ENCODE data around the gene HDGFL2.

The HDGFL2 gene

GRCh38 chr19:4505570-4506448 lies 33.7 kb downstream of the HDGFL2 start:
- TF ChIP-seq CTCF (conservative IDR thresholded peaks at IDR 0.05; ENCODE audit: low read depth): no peak
- peak overlapping the region; percentile 37 for H3K27ac ChIP-seq
- no peak for DNase-seq (ENCODE audit: low spot score)
- ChIA-PET CTCF (no interaction called here), POLR2A (ENCODE audit: low non-redundant PET) (no interaction called here)

GRCh38 chr19:4506449-4507149 lies 34.5 kb downstream of the HDGFL2 start:
- H3K27ac ChIP-seq: peak overlapping the region; percentile 37
- TF ChIP-seq CTCF (conservative IDR thresholded peaks at IDR 0.05; ENCODE audit: low read depth): no peak
- ChIA-PET CTCF (no interaction called here), POLR2A (ENCODE audit: low non-redundant PET) (no interaction called here)
- peak; percentile 49 for DNase-seq (ENCODE audit: low spot score)

GRCh38 chr19:4507150-4507452 lies 35.0 kb downstream of the HDGFL2 start:
- no peak for TF ChIP-seq CTCF (conservative IDR thresholded peaks at IDR 0.05; ENCODE audit: low read depth)
- POLR2A ChIA-PET (ENCODE audit: low non-redundant PET): interaction anchor here (0.6 kb wide), 1 partner anchor 45 kb away, joined by 3 read pairs; no protein-coding TSS in a partner anchor
- no peak for DNase-seq (ENCODE audit: low spot score)
- 0 out of 2 replicates have a peak overlapping the region, but pooled peaks have one; percentile 37 for H3K27ac ChIP-seq
- CTCF ChIA-PET: no interaction called here

- 0 out of 2 replicates have a peak overlapping the region, but pooled peaks have one; percentile 37 for H3K27ac ChIP-seq
- CTCF ChIA-PET: no interaction called here
Observed at GRCh38 chr19:4507804-4508203, 35.7 kb downstream of the HDGFL2 start.

GRCh38 chr19:4508698-4509097 lies 36.6 kb downstream of the HDGFL2 start:
- no peak for TF ChIP-seq CTCF (conservative IDR thresholded peaks at IDR 0.05; ENCODE audit: low read depth)
- ChIA-PET POLR2A (ENCODE audit: low non-redundant PET) (no interaction called here), CTCF (interaction anchor here (0.6 to 1.0 kb wide), 2 partner anchors 18 to 38 kb away, joined by 3 to 4 read pairs; no protein-coding TSS in a partner anchor)
- no peak for DNase-seq (ENCODE audit: low spot score)
- no peak overlapping the region for H3K27ac ChIP-seq

More at GRCh38 chr19:4507804-4508203, 35.7 kb downstream of the HDGFL2 start:
- no peak for TF ChIP-seq CTCF (conservative IDR thresholded peaks at IDR 0.05; ENCODE audit: low read depth)
- DNase-seq (ENCODE audit: low spot score): no peak
- POLR2A ChIA-PET (ENCODE audit: low non-redundant PET): interaction anchor here (0.6 kb wide), 1 partner anchor 46 kb away, joined by 3 read pairs; no protein-coding TSS in a partner anchor

GRCh38 chr19:4510435-4511255 lies 38.5 kb downstream of the HDGFL2 start:
- TF ChIP-seq CTCF (conservative IDR thresholded peaks at IDR 0.05; ENCODE audit: low read depth): no peak
- no peak for DNase-seq (ENCODE audit: low spot score)
- H3K27ac ChIP-seq: no peak overlapping the region
- ChIA-PET CTCF (no interaction called here), POLR2A (ENCODE audit: low non-redundant PET) (no interaction called here)
